ENCODE results near the gene SFXN1.
A peak's percentile ranks its signal among the peaks of the same experiment; 100 is the strongest.
"Not testable (repeated sequence)": the region's sequence is repeated elsewhere in the genome, so short reads cannot be mapped to it uniquely, and the experiment has no call there.

Gene SFXN1

GRCh38 chr5:175494264-175495183 lies 16.2 kb downstream of the SFXN1 start:
- no peak for DNase-seq (ENCODE audit: low spot score)

- DNase-seq (ENCODE audit: low spot score), result no peak
These were observed 23.4 kb downstream of the SFXN1 start for GRCh38 chr5:175501759-175502158.

GRCh38 chr5:175507671-175508070 lies 29.3 kb downstream of the SFXN1 start:
- not testable (repeated sequence) for DNase-seq (ENCODE audit: low spot score)

GRCh38 chr5:175508896-175509295 lies 30.5 kb downstream of the SFXN1 start:
- no peak for DNase-seq (ENCODE audit: low spot score)

DNA sequence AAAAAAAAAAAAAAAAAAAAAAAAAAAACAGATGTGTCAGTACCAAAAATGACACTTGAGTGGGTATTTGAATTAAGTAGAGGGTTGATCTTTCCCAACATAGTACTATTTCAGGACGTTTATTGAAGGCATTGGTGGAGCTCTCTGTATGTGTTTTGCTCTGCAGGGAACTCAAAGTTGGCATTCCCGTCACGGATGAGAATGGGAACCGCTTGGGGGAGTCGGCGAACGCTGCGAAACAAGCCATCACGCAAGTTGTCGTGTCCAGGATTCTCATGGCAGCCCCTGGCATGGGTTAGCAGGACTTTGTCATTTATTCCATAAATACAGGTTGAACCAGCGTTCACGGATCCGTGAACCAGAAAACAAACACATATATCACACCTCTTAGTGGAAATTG lies 34.9 kb downstream of the SFXN1 start:
- DNase-seq (ENCODE audit: low spot score), result no peak

GRCh38 chr5:175513726-175514125 lies 35.4 kb downstream of the SFXN1 start:
- no peak for DNase-seq (ENCODE audit: low spot score)

- peak; percentile 42 for DNase-seq (ENCODE audit: low spot score)
These were observed 38.8 kb downstream of the SFXN1 start for GRCh38 chr5:175516933-175517823.

- peak; percentile 55 for DNase-seq (ENCODE audit: low spot score)
These were observed 39.6 kb downstream of the SFXN1 start for GRCh38 chr5:175517824-175518450.

GRCh38 chr5:175519006-175519405 lies 40.6 kb downstream of the SFXN1 start:
- no peak for DNase-seq (ENCODE audit: low spot score)

- no peak for DNase-seq (ENCODE audit: low spot score)
These were observed 42.0 kb downstream of the SFXN1 start for GRCh38 chr5:175520321-175520720.

DNA sequence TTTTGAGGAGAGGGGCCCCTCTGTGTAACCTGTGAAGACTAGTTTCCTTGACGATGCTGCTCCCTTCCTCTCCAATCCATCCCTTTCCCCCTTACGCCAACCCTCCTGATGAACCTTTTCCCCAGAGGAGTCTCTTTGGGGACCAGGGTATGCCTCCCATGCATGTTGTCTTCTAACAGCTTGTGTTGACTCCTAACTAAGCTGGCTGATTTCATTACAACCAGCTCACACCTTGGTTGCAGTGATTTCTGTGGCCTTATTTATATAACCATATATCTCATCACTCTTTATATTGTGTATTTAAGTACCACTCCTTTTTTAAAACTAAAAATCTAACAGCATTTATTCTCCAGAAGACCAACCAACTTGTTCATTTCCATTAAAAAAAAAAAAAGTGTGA lies 42.5 kb downstream of the SFXN1 start:
- DNase-seq (ENCODE audit: low spot score), result no peak

GRCh38 chr5:175521313-175521833 lies 43.0 kb downstream of the SFXN1 start:
- DNase-seq (ENCODE audit: low spot score), result no peak

GRCh38 chr5:175523292-175523691 lies 44.9 kb downstream of the SFXN1 start:
- no peak for DNase-seq (ENCODE audit: low spot score)

- no peak for DNase-seq (ENCODE audit: low spot score)
These were observed 45.9 kb downstream of the SFXN1 start for GRCh38 chr5:175524211-175524610.

- DNase-seq (ENCODE audit: low spot score), result no peak
These were observed 48.3 kb downstream of the SFXN1 start for GRCh38 chr5:175526691-175527090.

GRCh38 chr5:175531361-175531760 lies 53.0 kb downstream of the SFXN1 start:
- no peak for DNase-seq (ENCODE audit: low spot score)

GRCh38 chr5:175534070-175534932 lies 55.9 kb downstream of the SFXN1 start:
- peak; percentile 88 for DNase-seq (ENCODE audit: low spot score)

GRCh38 chr5:175535331-175535730 lies 57.0 kb downstream of the SFXN1 start:
- not testable (repeated sequence) for DNase-seq (ENCODE audit: low spot score)

DNA sequence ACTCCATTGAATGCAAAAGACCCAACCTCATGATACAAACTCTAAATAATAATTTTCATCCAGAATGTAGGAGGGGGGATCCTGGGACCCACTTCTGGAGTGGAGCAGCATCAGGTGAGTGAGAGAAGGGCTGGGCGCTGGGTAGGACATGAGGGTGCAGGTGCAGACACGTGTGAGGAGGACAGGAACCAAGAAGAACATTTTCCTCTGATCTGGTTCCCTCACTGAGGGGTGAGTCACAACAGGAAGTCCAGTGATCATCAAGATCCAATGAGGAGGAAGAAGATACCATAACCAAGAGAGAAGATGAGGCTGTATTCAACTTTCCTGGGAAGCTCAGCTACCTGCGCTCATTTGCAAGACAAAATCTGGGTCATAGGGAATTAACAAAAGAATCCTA lies 57.4 kb downstream of the SFXN1 start:
- no peak for DNase-seq (ENCODE audit: low spot score)

GRCh38 chr5:175538576-175538975 lies 60.2 kb downstream of the SFXN1 start:
- no peak for DNase-seq (ENCODE audit: low spot score)

DNA sequence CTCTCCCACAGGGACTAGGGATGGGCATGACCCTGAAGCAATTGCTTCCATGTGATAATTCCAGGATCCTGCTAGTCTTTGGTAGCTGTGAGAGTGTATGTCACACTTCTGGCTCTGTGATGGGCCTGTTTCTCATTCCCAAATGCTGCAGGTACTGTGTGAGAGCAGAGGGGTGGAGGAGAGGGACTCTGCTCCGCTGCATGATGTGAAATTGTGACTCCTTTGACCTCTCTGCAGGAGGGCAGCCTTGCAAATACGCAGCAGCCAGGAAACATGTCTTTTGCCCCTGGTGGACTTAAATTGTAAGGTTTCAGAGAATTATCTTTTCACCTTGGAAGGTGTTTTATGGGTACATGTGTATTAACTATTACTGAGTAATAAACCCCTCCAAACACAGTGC lies 61.6 kb downstream of the SFXN1 start:
- DNase-seq (ENCODE audit: low spot score), result no peak

Measured in Ammon's horn (tissue), 1 donor.